Kidney (tissue), 14 donors: ENCODE measurements around the gene KITLG. TPM values are rescaled to one million over a fixed set of nuclear protein-coding genes. Genes with fewer than 3 reads are reported as not detected.

Experiments
- DNase-seq, 5 donors: peaks; one replicate each; pipeline ENCODE4 v3.0.0-alpha.2; 2013 to 2020
- FAIRE-seq: peaks from 2 replicates; lab custom pipeline; 2012; peaks lifted over from hg19 to GRCh38; lab: Jason Lieb, UNC
- H3K27ac ChIP-seq, 2 donors: one replicate each; pipeline ENCODE4 v1.7.0; 2013; ENCODE audit warnings: low read depth in 2 of 2, low read length in 2 of 2, inconsistent platforms in 1 of 2
- H3K27me3 ChIP-seq: one replicate; pipeline ENCODE4 v1.7.1; 2013; ENCODE audit warnings: low read length, inconsistent platforms; ENCODE audit not compliant: control insufficient read depth, insufficient read depth
- H3K36me3 ChIP-seq, 3 donors: one replicate each; pipeline versions ENCODE4 v1.7.0 to v1.7.1; 2013; ENCODE audit warnings: low read length in 3 of 3, control low read depth in 1 of 3, inconsistent platforms in 1 of 3; ENCODE audit not compliant: insufficient read depth in 3 of 3, control insufficient read depth in 2 of 3
- H3K4me1 ChIP-seq, 3 donors: one replicate each; pipeline versions ENCODE4 v1.7.0 to v1.7.1; 2013; ENCODE audit warnings: low read length in 3 of 3, inconsistent platforms in 1 of 3, low read depth in 1 of 3; ENCODE audit not compliant: control insufficient read depth in 2 of 3, insufficient read depth in 2 of 3
- H3K4me3 ChIP-seq, 3 donors: one replicate each; pipeline versions ENCODE4 v1.7.0 to v1.8.1; 2013; ENCODE audit warnings: low read length in 3 of 3, control low read depth in 1 of 3, inconsistent platforms in 1 of 3
- H3K9ac ChIP-seq, 3 donors: one replicate each; pipeline versions ENCODE4 v1.7.0 to v1.7.1; 2013; ENCODE audit warnings: low read length in 3 of 3, control low read depth in 1 of 3, inconsistent platforms in 1 of 3
- H3K9me3 ChIP-seq, 3 donors: one replicate each; pipeline versions ENCODE4 v1.7.0 to v1.7.1; 2013; ENCODE audit warnings: low read length in 3 of 3, control low read depth in 1 of 3, inconsistent platforms in 1 of 3; ENCODE audit not compliant: control insufficient read depth in 2 of 3, insufficient read depth in 1 of 3
- intact Hi-C: fragments of 100-400 bp; cut with DNase I; formaldehyde crosslinking; loops from one replicate; pipeline ENCODE4 v1.11.1; 2022
- polyA plus RNA-seq: library from polyadenylated mRNA; stranded (reverse); fragments of 350-450 nt; fragmentation: Illumina TruSeq; extraction: RNeasy Lipid Tissue Mini Kit (QIAGEN cat#74804); gene quantifications from one replicate; pipeline ENCODE4 v1.2.3, GENCODE V29; 2014; ENCODE audit warnings: low read depth, low replicate concordance; ENCODE audit not compliant: insufficient read depth
- total RNA-seq: library from RNA; stranded (reverse); fragmentation: NEBNext Ultra II Directional; extraction: Animal tissue kit (Norgen Biotek cat#: 25700); gene quantifications from one replicate; pipeline ENCODE4 v1.2.1, GENCODE V29; 2021
- TF ChIP-seq, protein P1 (sequence below): IDR thresholded peaks from 3 replicates; pipeline ENCODE4 v1.5.1; 2012; ENCODE audit warnings: mild to moderate bottlenecking, moderate library complexity, borderline replicate concordance; ENCODE audit not compliant: insufficient read depth; ENCODE audit errors: extremely low read depth
- donor health status: control.
- donor health status: control.
- donor health status: control.
- donor health status: control.
- donor health status: control.
- donor health status: DM: yes; HTN: yes; CAD: no.
- donor health status: Normal renal cell carcinoma (clear cell type).

The KITLG gene
- total and polyA plus RNA-seq, 2 donors from 2014 or later = 17.6 to 125 TPM

DNA sequence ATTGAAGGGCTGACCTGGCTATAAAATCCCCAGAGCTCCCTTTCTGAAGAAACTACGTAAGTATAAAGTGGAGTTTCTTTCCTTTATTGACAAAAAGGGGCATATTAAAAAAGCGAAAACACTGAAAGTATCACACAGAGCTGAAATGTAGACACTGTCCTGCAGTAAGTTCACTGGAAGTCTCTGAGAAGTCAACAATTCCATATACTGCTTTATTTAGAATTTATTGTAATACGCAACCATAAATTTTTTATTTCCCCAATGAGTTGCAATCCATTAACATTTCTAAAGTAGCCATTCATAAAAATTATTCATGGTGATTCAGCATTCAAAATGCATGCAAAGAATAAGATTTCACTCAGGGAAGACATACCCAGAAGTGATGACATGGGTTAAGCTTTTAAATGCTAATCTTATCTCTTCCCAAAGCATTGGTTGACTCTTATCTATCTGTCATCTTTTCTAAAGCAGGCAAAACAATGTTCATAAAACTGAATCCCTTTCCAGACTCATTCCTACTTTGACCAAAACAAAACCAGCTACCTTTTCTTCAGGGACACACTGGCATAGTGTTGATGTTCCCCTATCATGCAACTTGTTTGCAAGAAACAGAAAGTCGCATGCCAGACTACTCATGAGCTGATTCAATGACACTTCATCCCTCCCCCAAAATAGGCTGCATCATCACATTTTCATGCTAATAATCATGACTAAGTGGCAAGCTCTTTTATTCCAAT is 17.3 kb downstream of the KITLG start:
- TF ChIP-seq, protein P1, sequence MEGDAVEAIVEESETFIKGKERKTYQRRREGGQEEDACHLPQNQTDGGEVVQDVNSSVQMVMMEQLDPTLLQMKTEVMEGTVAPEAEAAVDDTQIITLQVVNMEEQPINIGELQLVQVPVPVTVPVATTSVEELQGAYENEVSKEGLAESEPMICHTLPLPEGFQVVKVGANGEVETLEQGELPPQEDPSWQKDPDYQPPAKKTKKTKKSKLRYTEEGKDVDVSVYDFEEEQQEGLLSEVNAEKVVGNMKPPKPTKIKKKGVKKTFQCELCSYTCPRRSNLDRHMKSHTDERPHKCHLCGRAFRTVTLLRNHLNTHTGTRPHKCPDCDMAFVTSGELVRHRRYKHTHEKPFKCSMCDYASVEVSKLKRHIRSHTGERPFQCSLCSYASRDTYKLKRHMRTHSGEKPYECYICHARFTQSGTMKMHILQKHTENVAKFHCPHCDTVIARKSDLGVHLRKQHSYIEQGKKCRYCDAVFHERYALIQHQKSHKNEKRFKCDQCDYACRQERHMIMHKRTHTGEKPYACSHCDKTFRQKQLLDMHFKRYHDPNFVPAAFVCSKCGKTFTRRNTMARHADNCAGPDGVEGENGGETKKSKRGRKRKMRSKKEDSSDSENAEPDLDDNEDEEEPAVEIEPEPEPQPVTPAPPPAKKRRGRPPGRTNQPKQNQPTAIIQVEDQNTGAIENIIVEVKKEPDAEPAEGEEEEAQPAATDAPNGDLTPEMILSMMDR = no peak
- H3K9ac ChIP-seq = no peak overlapping the region
- H3K27me3 ChIP-seq = no peaks in the 10 kb centered on the region
- DNase-seq = no peak
- no peaks in the 10 kb centered on the region for H3K36me3 ChIP-seq
- intact Hi-C loops = no loop called here
- no peaks in the 10 kb centered on the region for H3K9me3 ChIP-seq
- no peak overlapping the region for H3K4me3 ChIP-seq
- no peak for FAIRE-seq
- no peak overlapping the region for H3K27ac ChIP-seq
- peaks cover 0 to 2% (median 0%) of the 10 kb centered on the region in 3 donors for H3K4me1 ChIP-seq

DNA sequence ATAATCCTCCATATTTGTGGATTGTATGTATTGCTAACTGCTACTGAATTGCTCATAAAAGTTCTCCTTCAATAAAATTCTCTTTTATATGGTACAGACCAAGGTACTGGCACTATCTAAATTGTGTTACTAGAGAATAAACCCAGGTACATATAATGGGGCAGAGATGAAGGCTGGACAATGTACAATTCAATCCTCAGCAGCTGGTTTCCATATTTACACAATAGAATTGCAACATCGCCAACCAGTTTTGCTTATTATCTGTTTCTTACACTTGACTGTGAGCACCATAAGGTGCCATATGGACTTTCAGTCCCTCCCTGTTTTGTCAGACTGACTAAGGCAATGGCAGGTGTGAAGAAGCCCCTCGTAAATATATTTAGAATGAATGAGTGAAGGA is 18.1 kb downstream of the KITLG start:
- Histone ChIP-seq H3K27me3 (no peaks in the 10 kb centered on the region), H3K4me1 (peaks cover 0 to 2% (median 0%) of the 10 kb centered on the region in 3 donors), H3K27ac (no peak overlapping the region), H3K36me3 (no peaks in the 10 kb centered on the region), H3K4me3 (no peak overlapping the region), H3K9ac (no peak overlapping the region), H3K9me3 (no peaks in the 10 kb centered on the region)
- no peak for DNase-seq
- FAIRE-seq = no peak
- TF ChIP-seq, protein P1 = no peak
- intact Hi-C loops = no loop called here

DNA sequence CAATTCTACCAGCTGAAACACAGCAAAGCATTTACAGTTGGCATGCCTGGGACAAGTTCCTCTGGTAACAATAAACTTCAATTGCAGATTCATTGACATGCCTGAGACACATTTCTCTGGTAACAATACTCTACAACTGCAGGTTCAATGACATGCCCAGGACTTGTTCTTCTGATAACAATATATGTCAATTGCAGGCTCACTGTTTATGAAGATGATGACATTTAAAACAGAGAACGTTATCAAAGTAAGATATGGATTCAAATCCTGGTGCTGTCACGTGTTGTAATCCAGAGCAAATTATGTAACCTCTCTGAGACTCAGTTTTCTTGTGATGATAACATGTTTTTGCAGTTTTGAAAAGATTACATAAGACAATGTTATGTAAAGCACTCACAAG is 20.5 kb downstream of the KITLG start:
- DNase-seq (no peak), FAIRE-seq (no peak)
- Histone ChIP-seq H3K27me3 (no peaks in the 10 kb centered on the region), H3K36me3 (no peaks in the 10 kb centered on the region), H3K4me1 (peaks cover 0 to 2% (median 0%) of the 10 kb centered on the region in 3 donors), H3K9me3 (no peaks in the 10 kb centered on the region), H3K9ac (no peak overlapping the region), H3K27ac (no peak overlapping the region), H3K4me3 (no peak overlapping the region)
- intact Hi-C loops = no loop called here
- TF ChIP-seq, protein P1 = no peak

DNA sequence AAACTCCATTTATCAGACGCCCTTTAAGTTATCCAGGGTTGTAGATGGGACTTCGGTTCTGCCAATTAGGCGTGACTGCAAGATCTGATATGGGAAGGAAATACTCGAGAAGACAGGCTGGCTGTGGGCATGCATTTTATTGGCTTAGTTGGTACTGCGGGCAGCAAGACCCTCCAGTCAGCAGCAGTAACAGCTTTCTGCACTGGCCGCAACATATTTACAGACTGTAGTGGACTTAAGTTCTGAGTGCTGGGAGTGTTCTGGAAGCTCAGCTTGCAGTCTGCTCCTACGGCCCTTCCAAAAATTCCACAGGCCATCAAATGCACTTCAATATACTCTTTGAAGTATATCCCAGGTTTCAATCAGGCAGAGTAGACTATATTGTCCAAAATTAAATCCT is 21.1 kb downstream of the KITLG start:
- H3K27me3 ChIP-seq = no peaks in the 10 kb centered on the region
- no peak overlapping the region for H3K4me3 ChIP-seq
- H3K27ac ChIP-seq = no peak overlapping the region
- intact Hi-C loops = no loop called here
- no peak for FAIRE-seq
- H3K9me3 ChIP-seq = no peaks in the 10 kb centered on the region
- no peak for DNase-seq
- TF ChIP-seq, protein P1 = no peak
- no peak overlapping the region for H3K9ac ChIP-seq
- H3K4me1 ChIP-seq = peaks cover 0 to 5% (median 2%) of the 10 kb centered on the region in 3 donors
- H3K36me3 ChIP-seq = no peaks in the 10 kb centered on the region
